Fibroblast of peridontal ligament (primary cell): ENCODE measurements around the gene DES.

Experiments used
- DNase-seq: peaks from one replicate; pipeline ENCODE4 v3.0.0-alpha.2; 2010; ENCODE audit errors: extremely low read depth

Gene DES

GRCh38 chr2:219419331-219420197, 1.4 kb downstream of the DES start:
- no peak for DNase-seq

- DNase-seq = no peak
Observed at GRCh38 chr2:219420687-219421086, 2.5 kb downstream of the DES start.

- no peak for DNase-seq
Observed at GRCh38 chr2:219421323-219421722, 3.1 kb downstream of the DES start.

- no peak for DNase-seq
Observed at GRCh38 chr2:219422952-219423534, 4.9 kb downstream of the DES start.

GRCh38 chr2:219423652-219424377, 5.6 kb downstream of the DES start:
- no peak for DNase-seq

GRCh38 chr2:219425238-219426067, 7.3 kb downstream of the DES start:
- DNase-seq = no peak

- DNase-seq = no peak
Observed at GRCh38 chr2:219426068-219426443, 7.9 kb downstream of the DES start.

GRCh38 chr2:219426534-219427136, 8.5 kb downstream of the DES start:
- no peak for DNase-seq

- no peak for DNase-seq
Observed at GRCh38 chr2:219428469-219428868, 10.3 kb downstream of the DES start.

- DNase-seq = no peak
Observed at GRCh38 chr2:219429958-219430606, 11.9 kb downstream of the DES start.

- peak; percentile 58 for DNase-seq
Observed at GRCh38 chr2:219430633-219431615, 12.7 kb downstream of the DES start.

- peak; percentile 50 for DNase-seq
Observed at GRCh38 chr2:219433666-219434467, 15.7 kb downstream of the DES start.

- DNase-seq = no peak
Observed at GRCh38 chr2:219434468-219434717, 16.2 kb downstream of the DES start.

GRCh38 chr2:219434718-219435525, 16.7 kb downstream of the DES start, which contains the start of gene SPEG:
Gene SPEG (plus strand): TSS chr2:219434843. CDS start chr2:219434978, 135 bp downstream.
- no peak for DNase-seq

GRCh38 chr2:219435701-219436100, 17.5 kb downstream of the DES start:
- no peak for DNase-seq

- DNase-seq = no peak
Observed at GRCh38 chr2:219436491-219436890, 18.3 kb downstream of the DES start.

GRCh38 chr2:219437141-219437540, 19.0 kb downstream of the DES start:
- no peak for DNase-seq

GRCh38 chr2:219437690-219438206, 19.6 kb downstream of the DES start:
- DNase-seq = no peak
